ENCODE data around the gene ZFAND3.

Gene ZFAND3

DNA sequence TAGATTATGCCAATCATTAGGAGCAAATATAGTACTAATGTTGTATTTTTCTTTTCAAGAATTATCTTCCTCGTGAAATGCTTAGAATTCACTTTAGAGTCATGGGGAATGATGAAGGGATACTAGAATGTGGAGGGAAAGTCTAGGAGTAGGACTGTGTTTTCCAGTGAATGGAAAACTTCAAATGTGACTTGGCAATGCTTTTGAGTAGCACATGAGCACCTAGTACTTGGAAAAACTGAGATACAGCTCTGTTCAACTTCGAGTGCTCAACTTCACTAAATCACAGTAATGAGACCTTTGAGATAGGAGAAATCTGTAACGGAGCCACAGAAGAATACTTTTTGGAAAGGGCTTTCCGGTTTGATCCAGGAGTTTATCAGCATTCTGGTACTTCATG is 272.9 kb downstream of the ZFAND3 start:
- H3K4me1 ChIP-seq (ENCODE audit: insufficient read depth, low read length) = peaks cover 49% of the 10 kb centered on the region
- no peak overlapping the region for H3K4me3 ChIP-seq (ENCODE audit: low read depth in 1 of 2, low read length in 2 of 2)
- no peak overlapping the region for H3K27ac ChIP-seq (ENCODE audit: low read depth, low read length)
- no peaks in the 10 kb centered on the region for H3K9me3 ChIP-seq (ENCODE audit: low read length)
- H3K36me3 ChIP-seq (ENCODE audit: insufficient read depth, low read length) = no peaks in the 10 kb centered on the region
- no peak overlapping the region for H3K9ac ChIP-seq (ENCODE audit: low read length)
- no peaks in the 10 kb centered on the region for H3K27me3 ChIP-seq (ENCODE audit: control insufficient read depth in 1 of 2, insufficient read depth in 2 of 2, low read length in 2 of 2)

DNA sequence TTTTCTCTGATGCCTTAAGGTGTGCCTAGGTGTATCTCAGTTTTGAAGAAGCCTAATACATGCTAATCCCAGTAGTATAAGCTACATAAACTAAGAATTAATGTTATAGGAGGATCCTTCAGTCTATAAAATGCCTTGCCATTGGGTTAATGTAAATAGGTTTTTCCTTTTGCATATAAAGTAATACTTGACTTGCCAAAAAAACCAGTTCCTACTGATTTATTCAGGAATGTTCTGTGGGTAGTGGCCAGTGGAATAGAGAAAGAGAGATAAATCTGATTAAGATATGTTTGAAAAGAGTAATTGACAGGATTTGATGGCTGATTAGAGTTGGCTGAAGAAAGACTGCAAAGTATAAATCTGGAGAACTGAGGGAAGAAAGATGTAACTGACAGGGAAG is 273.4 kb downstream of the ZFAND3 start:
- Histone ChIP-seq H3K27me3 (ENCODE audit: control insufficient read depth in 1 of 2, insufficient read depth in 2 of 2, low read length in 2 of 2) (no peaks in the 10 kb centered on the region), H3K9me3 (ENCODE audit: low read length) (no peaks in the 10 kb centered on the region), H3K36me3 (ENCODE audit: insufficient read depth, low read length) (no peaks in the 10 kb centered on the region), H3K4me1 (ENCODE audit: insufficient read depth, low read length) (peaks cover 49% of the 10 kb centered on the region), H3K4me3 (ENCODE audit: low read depth in 1 of 2, low read length in 2 of 2) (no peak overlapping the region), H3K27ac (ENCODE audit: low read depth, low read length) (no peak overlapping the region), H3K9ac (ENCODE audit: low read length) (no peak overlapping the region)

- Histone ChIP-seq H3K36me3 (ENCODE audit: insufficient read depth, low read length) (no peaks in the 10 kb centered on the region), H3K9me3 (ENCODE audit: low read length) (no peaks in the 10 kb centered on the region), H3K27ac (ENCODE audit: low read depth, low read length) (no peak overlapping the region), H3K4me3 (ENCODE audit: low read depth in 1 of 2, low read length in 2 of 2) (no peak overlapping the region), H3K27me3 (ENCODE audit: control insufficient read depth in 1 of 2, insufficient read depth in 2 of 2, low read length in 2 of 2) (no peaks in the 10 kb centered on the region), H3K9ac (ENCODE audit: low read length) (no peak overlapping the region), H3K4me1 (ENCODE audit: insufficient read depth, low read length) (peaks cover 43% of the 10 kb centered on the region)
These were observed 275.5 kb downstream of the ZFAND3 start for GRCh38 chr6:38095054-38095453.

GRCh38 chr6:38099221-38099620 is 279.7 kb downstream of the ZFAND3 start:
- Histone ChIP-seq H3K4me1 (ENCODE audit: insufficient read depth, low read length) (peaks cover 2% of the 10 kb centered on the region), H3K4me3 (ENCODE audit: low read depth in 1 of 2, low read length in 2 of 2) (no peak overlapping the region), H3K27me3 (ENCODE audit: control insufficient read depth in 1 of 2, insufficient read depth in 2 of 2, low read length in 2 of 2) (no peaks in the 10 kb centered on the region), H3K9ac (ENCODE audit: low read length) (no peak overlapping the region), H3K9me3 (ENCODE audit: low read length) (no peaks in the 10 kb centered on the region), H3K27ac (ENCODE audit: low read depth, low read length) (no peak overlapping the region), H3K36me3 (ENCODE audit: insufficient read depth, low read length) (peaks cover 3% of the 10 kb centered on the region)

DNA sequence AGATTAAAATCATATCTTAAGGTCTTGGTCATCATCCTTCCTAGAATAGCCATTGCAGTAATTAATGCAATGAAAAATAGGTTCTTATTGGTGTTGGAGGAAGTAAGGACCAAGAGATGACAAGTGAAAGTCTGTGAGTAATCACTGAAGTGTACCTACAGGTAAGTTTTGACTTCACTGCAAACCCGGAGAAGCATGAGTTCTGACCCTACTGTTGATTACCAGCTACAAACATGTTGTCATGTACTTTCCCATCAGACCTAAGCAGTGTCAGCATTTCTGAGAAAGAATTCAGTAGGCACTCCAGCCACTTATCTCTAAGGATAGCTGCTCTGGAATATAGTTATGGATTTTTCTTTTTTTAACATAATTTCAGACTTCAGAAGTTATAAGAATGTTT is 280.9 kb downstream of the ZFAND3 start:
- H3K27me3 ChIP-seq (ENCODE audit: control insufficient read depth in 1 of 2, insufficient read depth in 2 of 2, low read length in 2 of 2) = no peaks in the 10 kb centered on the region
- no peaks in the 10 kb centered on the region for H3K9me3 ChIP-seq (ENCODE audit: low read length)
- no peak overlapping the region for H3K27ac ChIP-seq (ENCODE audit: low read depth, low read length)
- H3K36me3 ChIP-seq (ENCODE audit: insufficient read depth, low read length) = peaks cover 3% of the 10 kb centered on the region
- H3K4me1 ChIP-seq (ENCODE audit: insufficient read depth, low read length) = no peaks in the 10 kb centered on the region
- no peak overlapping the region for H3K9ac ChIP-seq (ENCODE audit: low read length)
- H3K4me3 ChIP-seq (ENCODE audit: low read depth in 1 of 2, low read length in 2 of 2) = no peak overlapping the region

GRCh38 chr6:38103921-38104320 is 284.4 kb downstream of the ZFAND3 start:
- H3K4me3 ChIP-seq (ENCODE audit: low read depth in 1 of 2, low read length in 2 of 2) = no peak overlapping the region
- H3K4me1 ChIP-seq (ENCODE audit: insufficient read depth, low read length) = no peaks in the 10 kb centered on the region
- H3K9ac ChIP-seq (ENCODE audit: low read length) = no peak overlapping the region
- no peak overlapping the region for H3K27ac ChIP-seq (ENCODE audit: low read depth, low read length)
- H3K36me3 ChIP-seq (ENCODE audit: insufficient read depth, low read length) = peaks cover 3% of the 10 kb centered on the region
- H3K9me3 ChIP-seq (ENCODE audit: low read length) = no peaks in the 10 kb centered on the region
- no peaks in the 10 kb centered on the region for H3K27me3 ChIP-seq (ENCODE audit: control insufficient read depth in 1 of 2, insufficient read depth in 2 of 2, low read length in 2 of 2)

DNA sequence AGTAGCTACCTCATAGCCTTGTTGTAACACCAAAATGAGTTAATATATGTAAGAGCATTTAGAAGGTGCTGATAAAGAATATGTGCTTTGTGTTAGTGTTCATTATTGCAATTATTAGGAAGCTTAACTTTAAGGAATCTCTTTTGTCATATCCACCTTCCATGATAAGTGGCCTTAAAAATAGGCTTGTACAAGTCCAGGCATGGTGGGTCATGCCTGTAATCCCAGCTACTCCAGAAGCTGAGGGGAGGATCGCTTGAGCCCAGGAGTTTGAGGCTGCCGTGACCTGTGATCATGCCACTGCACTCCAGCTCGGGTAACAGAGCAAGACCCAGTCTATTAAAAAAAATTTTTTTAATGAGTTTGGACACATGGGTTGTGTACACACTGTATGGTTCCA is 285.5 kb downstream of the ZFAND3 start:
- H3K4me1 ChIP-seq (ENCODE audit: insufficient read depth, low read length) = no peaks in the 10 kb centered on the region
- no peaks in the 10 kb centered on the region for H3K27me3 ChIP-seq (ENCODE audit: control insufficient read depth in 1 of 2, insufficient read depth in 2 of 2, low read length in 2 of 2)
- peaks cover 3% of the 10 kb centered on the region for H3K36me3 ChIP-seq (ENCODE audit: insufficient read depth, low read length)
- no peak overlapping the region for H3K9ac ChIP-seq (ENCODE audit: low read length)
- H3K27ac ChIP-seq (ENCODE audit: low read depth, low read length) = no peak overlapping the region
- H3K4me3 ChIP-seq (ENCODE audit: low read depth in 1 of 2, low read length in 2 of 2) = no peak overlapping the region
- no peaks in the 10 kb centered on the region for H3K9me3 ChIP-seq (ENCODE audit: low read length)

DNA sequence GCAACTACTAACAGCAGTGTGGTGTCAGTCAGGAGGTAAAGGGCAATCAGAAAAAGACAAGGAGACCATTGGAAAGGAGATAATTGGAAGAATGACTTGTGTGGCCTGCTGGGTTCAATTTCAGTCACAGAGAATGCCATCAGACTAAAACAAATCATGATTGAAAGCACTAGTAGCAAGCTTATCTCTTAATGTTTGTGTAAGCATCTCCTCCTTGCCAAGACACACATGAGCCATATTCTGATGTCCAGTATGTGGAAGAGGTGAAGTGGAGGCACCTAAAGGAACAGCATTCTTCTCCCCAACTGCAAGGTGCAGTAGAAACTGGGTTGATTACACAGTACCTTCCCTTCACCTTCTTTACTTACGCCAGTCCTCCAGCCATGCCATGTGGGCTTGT is 287.5 kb downstream of the ZFAND3 start:
- Histone ChIP-seq H3K4me1 (ENCODE audit: insufficient read depth, low read length) (peaks cover 8% of the 10 kb centered on the region), H3K27me3 (ENCODE audit: control insufficient read depth in 1 of 2, insufficient read depth in 2 of 2, low read length in 2 of 2) (no peaks in the 10 kb centered on the region)

DNA sequence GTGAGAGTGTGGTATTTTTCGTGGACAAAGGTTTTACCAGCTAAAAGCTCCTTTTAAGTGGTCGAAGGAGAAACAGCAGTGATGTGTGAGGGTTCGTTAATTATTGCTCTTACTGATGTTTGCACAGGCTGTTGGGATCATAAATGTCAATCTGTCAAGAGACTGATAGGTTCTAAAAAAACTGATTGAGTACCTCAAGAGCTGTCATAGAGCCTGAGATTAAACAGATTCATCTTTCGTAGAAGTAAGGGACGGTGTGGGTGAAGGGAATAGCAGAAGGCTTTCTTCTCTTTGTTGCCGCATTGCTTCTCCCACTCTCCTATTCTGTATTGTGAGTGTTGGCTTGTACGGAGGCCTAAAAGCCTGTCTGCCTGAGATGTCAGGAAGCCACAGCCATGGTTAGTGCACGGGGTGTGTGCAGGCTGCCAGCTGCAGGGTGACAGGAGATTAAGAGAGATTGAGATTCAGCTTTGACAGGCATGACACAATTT is 291.0 kb downstream of the ZFAND3 start:
- Histone ChIP-seq H3K36me3 (ENCODE audit: insufficient read depth, low read length) (no peaks in the 10 kb centered on the region), H3K4me1 (ENCODE audit: insufficient read depth, low read length) (peaks cover 8% of the 10 kb centered on the region), H3K9me3 (ENCODE audit: low read length) (no peaks in the 10 kb centered on the region), H3K9ac (ENCODE audit: low read length) (no peak overlapping the region), H3K4me3 (ENCODE audit: low read depth in 1 of 2, low read length in 2 of 2) (no peak overlapping the region), H3K27ac (ENCODE audit: low read depth, low read length) (no peak overlapping the region), H3K27me3 (ENCODE audit: control insufficient read depth in 1 of 2, insufficient read depth in 2 of 2, low read length in 2 of 2) (no peaks in the 10 kb centered on the region)

More for the DNA sequence above, 287.5 kb downstream of the ZFAND3 start:
- H3K4me3 ChIP-seq (ENCODE audit: low read depth in 1 of 2, low read length in 2 of 2) = no peak overlapping the region
- H3K36me3 ChIP-seq (ENCODE audit: insufficient read depth, low read length) = no peaks in the 10 kb centered on the region
- no peaks in the 10 kb centered on the region for H3K9me3 ChIP-seq (ENCODE audit: low read length)
- no peak overlapping the region for H3K27ac ChIP-seq (ENCODE audit: low read depth, low read length)
- H3K9ac ChIP-seq (ENCODE audit: low read length) = no peak overlapping the region

- Histone ChIP-seq H3K9ac (ENCODE audit: low read length) (no peak overlapping the region), H3K9me3 (ENCODE audit: low read length) (no peaks in the 10 kb centered on the region), H3K4me1 (ENCODE audit: insufficient read depth, low read length) (peaks cover 8% of the 10 kb centered on the region), H3K27me3 (ENCODE audit: control insufficient read depth in 1 of 2, insufficient read depth in 2 of 2, low read length in 2 of 2) (no peaks in the 10 kb centered on the region), H3K4me3 (ENCODE audit: low read depth in 1 of 2, low read length in 2 of 2) (no peak overlapping the region), H3K27ac (ENCODE audit: low read depth, low read length) (no peak overlapping the region), H3K36me3 (ENCODE audit: insufficient read depth, low read length) (peaks cover 2% of the 10 kb centered on the region)
These were observed 292.7 kb downstream of the ZFAND3 start for GRCh38 chr6:38112181-38112580.

GRCh38 chr6:38113825-38114576 is 294.5 kb downstream of the ZFAND3 start:
- Histone ChIP-seq H3K27me3 (ENCODE audit: control insufficient read depth in 1 of 2, insufficient read depth in 2 of 2, low read length in 2 of 2) (no peaks in the 10 kb centered on the region), H3K27ac (ENCODE audit: low read depth, low read length) (no peak overlapping the region), H3K9ac (ENCODE audit: low read length) (no peak overlapping the region), H3K4me1 (ENCODE audit: insufficient read depth, low read length) (peaks cover 8% of the 10 kb centered on the region), H3K9me3 (ENCODE audit: low read length) (no peaks in the 10 kb centered on the region), H3K36me3 (ENCODE audit: insufficient read depth, low read length) (peaks cover 4% of the 10 kb centered on the region), H3K4me3 (ENCODE audit: low read depth in 1 of 2, low read length in 2 of 2) (no peak overlapping the region)

DNA sequence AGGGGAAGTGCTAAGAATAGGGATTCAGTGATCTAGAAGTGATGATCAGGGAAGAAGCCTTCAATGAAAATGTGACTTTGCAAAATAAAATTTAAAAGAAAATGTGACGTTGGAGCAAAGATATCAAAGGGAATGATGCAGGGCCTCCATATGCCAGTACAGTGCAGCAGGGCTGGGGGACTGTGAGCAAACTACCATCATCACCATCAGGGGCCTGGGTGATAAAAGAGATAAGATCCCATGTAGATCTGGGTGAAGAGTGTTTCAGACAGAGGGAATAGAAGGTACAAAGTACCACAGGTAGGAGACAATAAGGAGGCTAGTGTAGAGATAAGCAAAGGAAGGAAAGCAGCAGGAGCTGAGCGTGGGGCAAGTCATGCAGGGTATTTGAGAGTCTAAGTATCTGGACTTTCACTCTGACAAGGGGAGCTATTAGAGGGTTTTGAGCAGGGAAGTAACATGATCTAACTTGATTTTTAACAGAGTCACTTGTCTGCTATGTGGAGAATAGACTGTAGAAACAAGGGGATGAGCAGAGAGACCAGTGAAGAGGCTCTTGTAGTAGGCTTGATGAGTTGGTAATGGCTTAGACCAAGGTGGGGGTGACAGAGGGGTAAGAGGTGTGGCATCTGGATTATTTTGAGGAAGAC is 295.6 kb downstream of the ZFAND3 start:
- Histone ChIP-seq H3K9ac (ENCODE audit: low read length) (no peak overlapping the region), H3K4me1 (ENCODE audit: insufficient read depth, low read length) (peaks cover 15% of the 10 kb centered on the region), H3K27ac (ENCODE audit: low read depth, low read length) (no peak overlapping the region), H3K27me3 (ENCODE audit: control insufficient read depth in 1 of 2, insufficient read depth in 2 of 2, low read length in 2 of 2) (no peaks in the 10 kb centered on the region), H3K36me3 (ENCODE audit: insufficient read depth, low read length) (peaks cover 4% of the 10 kb centered on the region), H3K9me3 (ENCODE audit: low read length) (no peaks in the 10 kb centered on the region), H3K4me3 (ENCODE audit: low read depth in 1 of 2, low read length in 2 of 2) (no peak overlapping the region)

Measured in muscle layer of colon (tissue), 2 donors.